ENCODE data around the gene SGSM2. TPM values are rescaled to one million over a fixed set of nuclear protein-coding genes. Genes with fewer than 3 reads are reported as not detected.
A peak's percentile ranks its signal among the peaks of the same experiment; 100 is the strongest.

Gene SGSM2
- total and polyA plus RNA-seq, 8 donors = 43.6 to 116 (median 87.8) TPM

DNA sequence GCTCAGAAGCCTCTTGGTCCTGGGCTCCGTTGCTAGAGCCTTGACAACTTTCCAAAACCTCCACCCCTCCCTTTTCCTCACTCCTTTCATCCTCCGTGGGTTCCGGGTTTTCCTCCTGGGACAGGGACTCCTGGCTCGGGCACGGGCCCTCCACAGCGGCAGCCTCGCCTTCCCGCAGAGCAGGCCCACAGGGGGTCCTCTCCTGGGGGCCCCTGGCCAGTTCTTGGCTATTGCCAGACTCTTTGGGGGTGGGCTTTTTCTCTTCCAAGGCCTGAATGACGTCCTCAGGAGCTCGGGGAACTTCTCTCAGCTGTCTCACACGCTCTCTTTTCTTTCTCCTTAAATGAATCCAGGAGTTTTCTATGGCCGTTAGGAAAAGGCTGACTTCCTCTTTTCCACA lies 82.9 kb downstream of the SGSM2 start:
- TF ChIP-seq, protein P1, sequence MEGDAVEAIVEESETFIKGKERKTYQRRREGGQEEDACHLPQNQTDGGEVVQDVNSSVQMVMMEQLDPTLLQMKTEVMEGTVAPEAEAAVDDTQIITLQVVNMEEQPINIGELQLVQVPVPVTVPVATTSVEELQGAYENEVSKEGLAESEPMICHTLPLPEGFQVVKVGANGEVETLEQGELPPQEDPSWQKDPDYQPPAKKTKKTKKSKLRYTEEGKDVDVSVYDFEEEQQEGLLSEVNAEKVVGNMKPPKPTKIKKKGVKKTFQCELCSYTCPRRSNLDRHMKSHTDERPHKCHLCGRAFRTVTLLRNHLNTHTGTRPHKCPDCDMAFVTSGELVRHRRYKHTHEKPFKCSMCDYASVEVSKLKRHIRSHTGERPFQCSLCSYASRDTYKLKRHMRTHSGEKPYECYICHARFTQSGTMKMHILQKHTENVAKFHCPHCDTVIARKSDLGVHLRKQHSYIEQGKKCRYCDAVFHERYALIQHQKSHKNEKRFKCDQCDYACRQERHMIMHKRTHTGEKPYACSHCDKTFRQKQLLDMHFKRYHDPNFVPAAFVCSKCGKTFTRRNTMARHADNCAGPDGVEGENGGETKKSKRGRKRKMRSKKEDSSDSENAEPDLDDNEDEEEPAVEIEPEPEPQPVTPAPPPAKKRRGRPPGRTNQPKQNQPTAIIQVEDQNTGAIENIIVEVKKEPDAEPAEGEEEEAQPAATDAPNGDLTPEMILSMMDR (IDR thresholded peaks at IDR 0.05) = no peak
- ATAC-seq = no peak

DNA sequence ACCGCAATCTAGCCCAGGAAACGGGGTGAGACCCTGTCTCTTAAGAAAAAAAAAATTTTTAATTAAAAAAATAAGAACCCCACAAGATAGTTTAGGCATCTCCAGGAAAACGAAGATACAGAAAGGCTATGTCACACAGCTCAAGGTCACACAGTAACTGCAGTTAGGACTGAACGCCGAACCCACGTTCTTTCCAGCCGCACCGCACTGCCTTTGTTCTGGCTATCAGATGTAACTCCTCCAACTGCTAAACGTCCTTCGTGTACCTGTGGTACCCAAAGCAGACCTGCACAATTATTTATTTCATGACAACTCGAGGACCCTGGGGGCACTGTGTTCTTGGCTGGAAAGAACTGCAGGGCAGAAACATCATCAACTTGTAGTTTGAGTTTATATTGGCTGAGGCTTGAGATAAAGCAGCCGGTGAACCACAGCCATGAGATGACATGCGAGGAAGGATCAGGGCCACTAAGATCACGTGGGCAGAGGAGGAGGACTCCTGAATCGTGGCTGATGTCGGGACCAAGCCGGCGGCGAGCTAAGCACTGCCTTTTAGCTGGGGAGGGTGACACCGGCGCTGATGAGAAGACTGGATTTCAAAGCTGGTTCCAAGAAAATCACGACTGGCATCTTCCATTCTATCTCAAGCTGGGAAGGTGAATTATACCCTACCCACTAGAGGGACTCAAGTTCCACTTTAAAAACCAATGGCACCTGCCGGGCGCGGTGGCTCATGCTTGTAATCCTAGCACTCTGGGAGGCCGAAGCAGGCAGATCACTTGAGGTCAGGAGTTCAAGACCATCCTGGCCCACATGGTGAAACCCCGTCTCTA lies 84.2 kb downstream of the SGSM2 start:
- Histone ChIP-seq H3K27me3 (no peaks in the 10 kb centered on the region), H3K4me3 (no peak overlapping the region), H3K9me3 (no peaks in the 10 kb centered on the region), H3K4me1 (no peaks in the 10 kb centered on the region), H3K36me3 (peaks cover 0 to 38% of the 10 kb centered on the region in 2 donors), H3K27ac (no peak overlapping the region)
- DNase-seq (peak in 1 of 4 donors; percentile 61), ATAC-seq (no peak)
- TF ChIP-seq, protein P1 (IDR thresholded peaks at IDR 0.05) = no peak
- intact Hi-C loops (cut with DNase I) = no loop called here

More for the DNA sequence above, 82.9 kb downstream of the SGSM2 start:
- Histone ChIP-seq H3K9me3 (no peaks in the 10 kb centered on the region), H3K4me1 (peaks cover 0 to 9% of the 10 kb centered on the region in 2 donors), H3K27me3 (no peaks in the 10 kb centered on the region), H3K27ac (no peak overlapping the region), H3K36me3 (peaks cover 0 to 38% of the 10 kb centered on the region in 2 donors), H3K4me3 (no peak overlapping the region)
- DNase-seq = no peak
- intact Hi-C loops (cut with DNase I) = no loop called here

DNA sequence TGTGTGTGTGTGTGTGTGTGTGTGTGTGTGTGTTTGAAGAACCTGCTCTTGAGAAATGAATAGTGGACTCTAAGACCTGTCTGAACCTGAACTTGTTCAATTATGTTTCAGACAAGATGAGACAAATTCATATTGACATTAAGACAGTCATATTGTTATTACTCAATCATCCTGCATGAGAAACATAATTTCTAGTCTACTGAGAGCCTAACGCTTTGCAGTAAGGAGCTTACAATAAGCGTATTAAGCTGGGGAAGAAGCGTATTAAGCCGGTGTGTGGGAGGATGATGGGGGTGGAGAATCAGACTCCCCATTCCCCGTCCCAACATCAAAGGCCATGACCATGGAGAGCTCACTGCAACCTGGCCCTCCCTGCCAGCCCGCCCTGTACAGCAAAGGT lies 86.0 kb downstream of the SGSM2 start:
- no peaks in the 10 kb centered on the region for H3K4me1 ChIP-seq
- peaks cover 0 to 35% of the 10 kb centered on the region in 2 donors for H3K36me3 ChIP-seq
- intact Hi-C loops (cut with DNase I) = no loop called here
- H3K9me3 ChIP-seq = no peaks in the 10 kb centered on the region
- no peaks in the 10 kb centered on the region for H3K27me3 ChIP-seq
- ATAC-seq = no peak
- no peak for DNase-seq
- no peak overlapping the region for H3K27ac ChIP-seq
- TF ChIP-seq, protein P1 (IDR thresholded peaks at IDR 0.05) = no peak
- H3K4me3 ChIP-seq = no peak overlapping the region

DNA sequence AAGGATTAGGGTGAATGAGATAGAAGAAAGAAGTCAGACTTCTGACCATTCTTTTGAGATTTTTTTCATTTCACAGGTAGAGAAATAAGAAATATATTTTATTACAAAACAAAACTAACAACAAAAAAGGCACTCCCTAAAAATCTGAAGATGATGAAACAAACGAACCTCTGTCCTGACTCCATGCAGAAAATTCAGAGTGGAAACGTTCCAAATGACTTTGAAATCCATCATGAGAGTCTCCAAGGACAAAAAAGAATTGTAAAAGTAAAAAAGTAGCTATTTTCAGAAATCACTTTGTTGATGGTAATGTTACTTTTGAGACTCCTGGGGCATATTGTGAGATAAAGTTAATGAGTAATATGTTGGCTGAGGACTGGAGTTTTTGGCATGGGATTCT lies 89.9 kb downstream of the SGSM2 start:
- Histone ChIP-seq H3K27me3 (no peaks in the 10 kb centered on the region), H3K9me3 (no peaks in the 10 kb centered on the region), H3K4me1 (no peaks in the 10 kb centered on the region), H3K36me3 (no peaks in the 10 kb centered on the region), H3K4me3 (no peak overlapping the region), H3K27ac (no peak overlapping the region)
- TF ChIP-seq, protein P1 (IDR thresholded peaks at IDR 0.05) = no peak
- intact Hi-C loops (cut with DNase I) = no loop called here
- no peak for ATAC-seq
- DNase-seq = no peak

DNA sequence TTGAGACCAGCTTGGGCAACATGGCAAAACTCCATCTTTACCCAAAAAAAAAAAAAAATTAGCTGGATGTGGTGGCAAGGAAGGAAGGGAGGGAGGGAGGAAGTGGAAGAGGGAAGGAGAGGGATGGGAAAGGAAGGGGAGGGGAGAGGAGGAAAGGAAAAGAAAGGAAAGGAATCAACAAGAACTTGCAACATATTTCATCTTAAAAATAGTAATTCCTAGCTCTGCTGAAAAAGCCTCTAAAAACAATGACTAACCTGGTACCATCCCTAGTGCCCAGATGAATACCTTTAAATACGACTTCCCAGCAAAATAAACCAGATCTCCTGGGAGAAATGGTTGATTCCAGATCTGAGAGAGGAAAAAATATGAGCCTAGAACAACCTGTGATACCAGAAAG lies 90.6 kb downstream of the SGSM2 start:
- TF ChIP-seq, protein P1 (IDR thresholded peaks at IDR 0.05) = no peak
- Histone ChIP-seq H3K9me3 (no peaks in the 10 kb centered on the region), H3K36me3 (peaks cover 0 to 2% of the 10 kb centered on the region in 2 donors), H3K27me3 (no peaks in the 10 kb centered on the region), H3K4me1 (no peaks in the 10 kb centered on the region), H3K27ac (no peak overlapping the region), H3K4me3 (no peak overlapping the region)
- intact Hi-C loops (cut with DNase I) = no loop called here
- no peak for ATAC-seq
- DNase-seq = no peak

Other genes starting within 250 kb of the SGSM2 start
- 10 to 100 TPM; 27.7 to 32.3 TPM for gene SMG6, start 33.7 kb upstream of the SGSM2 start, total RNA-seq
- gene SMG6, start 33.7 kb upstream of the SGSM2 start, polyA plus RNA-seq (ENCODE audit: insufficient read length in 6 of 6) = 10 to 100 TPM; 34.4 to 42.2 (median 38.7) TPM
- gene SRR, start 33.6 kb upstream of the SGSM2 start, total RNA-seq = 10 to 100 TPM in 1 of 2 donors, 1 to 10 TPM in 1; 9.2 to 11.8 TPM
- 10 to 100 TPM; 21.8 to 27.0 (median 23.9) TPM for gene SRR, start 33.6 kb upstream of the SGSM2 start, polyA plus RNA-seq (ENCODE audit: insufficient read length in 6 of 6)
- gene TSR1, start 1.0 kb upstream of the SGSM2 start, total RNA-seq = 10 to 100 TPM; 16.2 to 27.2 TPM
- 10 to 100 TPM; 33.8 to 38.2 (median 36.0) TPM for gene TSR1, start 1.0 kb upstream of the SGSM2 start, polyA plus RNA-seq (ENCODE audit: insufficient read length in 6 of 6)
- gene MNT, start 63.6 kb downstream of the SGSM2 start, total RNA-seq = 10 to 100 TPM; 19.7 to 31.9 TPM
- 10 to 100 TPM; 10.9 to 20.5 (median 14.8) TPM for gene MNT, start 63.6 kb downstream of the SGSM2 start, polyA plus RNA-seq (ENCODE audit: insufficient read length in 6 of 6)
- 10 to 100 TPM; 25.1 to 30.6 TPM for gene METTL16, start 174.4 kb downstream of the SGSM2 start, total RNA-seq
- 10 to 100 TPM; 38.1 to 51.8 (median 39.7) TPM for gene METTL16, start 174.4 kb downstream of the SGSM2 start, polyA plus RNA-seq (ENCODE audit: insufficient read length in 6 of 6)

Data from left lung (tissue), 10 donors.